WERI-Rb-1 (cell line): ENCODE measurements around the gene ZNF319.

Experiments used
- DNase-seq: peaks from one replicate; pipeline ENCODE4 v3.0.0-alpha.2; 2020
- H3K27ac ChIP-seq: fragments of 250-450 bp; sonication (Bioruptor Pico); 2 replicates; pipeline ENCODE4 v1.5.1; 2020; ENCODE audit warnings: mild to moderate bottlenecking, moderate library complexity
- H3K27me3 ChIP-seq: fragments of 250-450 bp; sonication (Bioruptor Pico); 2 replicates; pipeline ENCODE4 v1.5.1; 2021; ENCODE audit warnings: mild to moderate bottlenecking, low read depth, moderate library complexity; ENCODE audit not compliant: insufficient read depth, severe bottlenecking
- H3K36me3 ChIP-seq: fragments of 250-450 bp; sonication (Bioruptor Pico); 2 replicates; pipeline ENCODE4 v1.5.1; 2020; ENCODE audit warnings: mild to moderate bottlenecking, moderate library complexity
- H3K4me3 ChIP-seq: 2 replicates; pipeline ENCODE4 v1.5.1; 2011; ENCODE audit warnings: low read depth, mild to moderate bottlenecking, control low read depth, low read length
- H3K9me3 ChIP-seq: fragments of 250-450 bp; sonication (Bioruptor Pico); 2 replicates; pipeline ENCODE4 v1.5.1; 2021; ENCODE audit warnings: mild to moderate bottlenecking, moderate library complexity; ENCODE audit not compliant: severe bottlenecking
- CTCF ChIP-seq: IDR thresholded peaks from 2 replicates; pipeline ENCODE4 v1.5.1; 2011; ENCODE audit warnings: low read depth, mild to moderate bottlenecking, control low read depth, inconsistent platforms, low read length

Gene ZNF319

DNA sequence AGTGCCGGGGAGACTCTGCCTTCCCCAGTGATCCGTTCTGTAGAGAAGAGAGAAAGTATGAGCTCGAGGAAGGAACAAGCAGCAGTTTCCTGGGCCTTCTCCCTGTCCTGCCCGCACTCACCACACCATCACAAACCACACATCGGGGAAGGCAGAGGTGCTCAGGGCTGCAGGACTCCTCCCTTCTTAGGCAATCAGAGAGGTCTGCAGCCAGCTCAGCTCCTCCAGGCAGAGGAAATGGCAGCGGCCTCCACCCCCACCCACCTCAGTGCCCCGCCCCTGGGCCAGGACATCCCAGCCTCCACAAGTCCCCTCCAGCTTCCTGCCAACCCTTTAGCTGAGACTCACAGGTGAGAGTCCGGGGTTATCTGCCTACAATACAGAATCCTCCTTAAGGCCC, 2.0 kb downstream of the ZNF319 start:
- no peak for DNase-seq
- no peak overlapping the region for H3K4me3 ChIP-seq
- no peaks in the 10 kb centered on the region for H3K27me3 ChIP-seq
- H3K36me3 ChIP-seq = peaks cover 16% of the 10 kb centered on the region
- no peaks in the 10 kb centered on the region for H3K9me3 ChIP-seq
- H3K27ac ChIP-seq = no peak overlapping the region
- TF ChIP-seq CTCF = no peak

DNA sequence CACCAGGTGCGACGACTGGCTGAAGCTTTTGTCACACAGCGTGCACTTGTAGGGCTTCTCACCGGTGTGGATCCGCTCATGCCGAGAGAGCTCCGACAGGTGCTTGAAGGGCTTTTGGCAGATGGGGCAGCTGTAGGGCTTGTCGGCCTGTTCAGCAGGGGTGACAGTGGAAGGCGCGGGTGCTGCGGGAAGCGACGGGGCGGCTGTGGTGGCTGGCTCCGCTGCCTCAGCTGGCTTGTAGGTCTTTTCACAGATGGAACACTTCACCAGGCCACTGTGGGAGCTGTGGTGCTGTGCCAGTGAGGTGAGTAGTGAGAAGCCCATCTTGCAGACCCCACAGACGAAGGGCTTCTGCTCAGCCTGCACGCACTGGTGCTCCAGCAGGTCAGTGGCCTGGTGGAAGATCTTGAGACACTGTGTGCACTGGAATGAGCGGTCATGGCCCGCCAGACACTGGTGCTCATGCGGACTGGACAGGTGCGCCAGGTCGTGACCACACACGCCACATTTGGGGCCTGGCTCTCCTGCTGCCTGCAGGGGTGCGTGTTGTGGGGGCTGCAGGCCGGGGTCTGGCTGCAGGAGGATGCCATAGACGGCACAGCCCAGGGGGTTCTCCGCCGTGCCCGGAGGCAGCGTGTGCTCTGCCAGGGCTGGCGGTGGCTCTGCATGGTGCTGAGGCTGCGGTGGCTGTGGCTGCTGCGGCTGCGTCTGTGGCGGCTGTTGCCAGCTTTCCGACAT, 2.8 kb downstream of the ZNF319 start:
- no peak overlapping the region for H3K27ac ChIP-seq
- peaks cover 13% of the 10 kb centered on the region for H3K36me3 ChIP-seq
- no peak overlapping the region for H3K4me3 ChIP-seq

GRCh38 chr16:57997176-57997527, 3.3 kb downstream of the ZNF319 start:
- H3K27me3 ChIP-seq = no peaks in the 10 kb centered on the region
- peaks cover 9% of the 10 kb centered on the region for H3K36me3 ChIP-seq
- no peak overlapping the region for H3K4me3 ChIP-seq
- H3K9me3 ChIP-seq = no peaks in the 10 kb centered on the region
- TF ChIP-seq CTCF = no peak
- H3K27ac ChIP-seq = no peak overlapping the region
- no peak for DNase-seq

More for the DNA sequence above, 2.8 kb downstream of the ZNF319 start:
- no peak for DNase-seq
- TF ChIP-seq CTCF = no peak
- H3K9me3 ChIP-seq = no peaks in the 10 kb centered on the region
- H3K27me3 ChIP-seq = no peaks in the 10 kb centered on the region

- Histone ChIP-seq H3K36me3 (peaks cover 9% of the 10 kb centered on the region), H3K9me3 (no peaks in the 10 kb centered on the region), H3K4me3 (no peak overlapping the region), H3K27ac (no peak overlapping the region), H3K27me3 (no peaks in the 10 kb centered on the region)
- no peak for TF ChIP-seq CTCF
- DNase-seq = no peak
Measured at GRCh38 chr16:57996406-57997175, 3.9 kb downstream of the ZNF319 start.

- Histone ChIP-seq H3K4me3 (no peak overlapping the region), H3K27ac (no peak overlapping the region), H3K36me3 (peaks cover 9% of the 10 kb centered on the region), H3K9me3 (no peaks in the 10 kb centered on the region), H3K27me3 (no peaks in the 10 kb centered on the region)
- no peak for DNase-seq
- TF ChIP-seq CTCF = no peak
Measured at GRCh38 chr16:57995721-57996405, 4.6 kb downstream of the ZNF319 start.
